GM12892 (cell line): Measurements from ENCODE around the gene CLCA2. TPM values are rescaled to one million over a fixed set of nuclear protein-coding genes. Genes with fewer than 3 reads are reported as not detected.

Source experiments
- DNase-seq: peaks from one replicate; pipeline ENCODE4 v3.0.0; 2011; ENCODE audit not compliant: insufficient read length
- FAIRE-seq: peaks from 2 replicates; lab custom pipeline; 2011; peaks lifted over from hg19 to GRCh38; lab: Jason Lieb, UNC
- POLR2A ChIP-seq: IDR thresholded peaks from 2 replicates; pipeline ENCODE4 v1.6.1; 2011; ENCODE audit warnings: low read depth, low read length, control low read depth
- POLR2AphosphoS5 ChIP-seq: IDR thresholded peaks from 2 replicates; pipeline ENCODE4 v1.6.1; 2011; ENCODE audit warnings: low read depth, low read length, control low read depth
- TAF1 ChIP-seq: IDR thresholded peaks from 2 replicates; pipeline ENCODE4 v1.6.1; 2011; ENCODE audit warnings: low read depth, mild to moderate bottlenecking, control low read depth, low read length, borderline replicate concordance
- polyA plus RNA-seq: library from polyadenylated mRNA; unstranded; fragments of >200 nt; gene quantifications from one replicate; pipeline ENCODE4 v1.2.1, GENCODE V29; 2012; ENCODE audit warnings: missing spikeins, inconsistent platforms; ENCODE audit not compliant: missing spikeins

The CLCA2 gene, protein sequence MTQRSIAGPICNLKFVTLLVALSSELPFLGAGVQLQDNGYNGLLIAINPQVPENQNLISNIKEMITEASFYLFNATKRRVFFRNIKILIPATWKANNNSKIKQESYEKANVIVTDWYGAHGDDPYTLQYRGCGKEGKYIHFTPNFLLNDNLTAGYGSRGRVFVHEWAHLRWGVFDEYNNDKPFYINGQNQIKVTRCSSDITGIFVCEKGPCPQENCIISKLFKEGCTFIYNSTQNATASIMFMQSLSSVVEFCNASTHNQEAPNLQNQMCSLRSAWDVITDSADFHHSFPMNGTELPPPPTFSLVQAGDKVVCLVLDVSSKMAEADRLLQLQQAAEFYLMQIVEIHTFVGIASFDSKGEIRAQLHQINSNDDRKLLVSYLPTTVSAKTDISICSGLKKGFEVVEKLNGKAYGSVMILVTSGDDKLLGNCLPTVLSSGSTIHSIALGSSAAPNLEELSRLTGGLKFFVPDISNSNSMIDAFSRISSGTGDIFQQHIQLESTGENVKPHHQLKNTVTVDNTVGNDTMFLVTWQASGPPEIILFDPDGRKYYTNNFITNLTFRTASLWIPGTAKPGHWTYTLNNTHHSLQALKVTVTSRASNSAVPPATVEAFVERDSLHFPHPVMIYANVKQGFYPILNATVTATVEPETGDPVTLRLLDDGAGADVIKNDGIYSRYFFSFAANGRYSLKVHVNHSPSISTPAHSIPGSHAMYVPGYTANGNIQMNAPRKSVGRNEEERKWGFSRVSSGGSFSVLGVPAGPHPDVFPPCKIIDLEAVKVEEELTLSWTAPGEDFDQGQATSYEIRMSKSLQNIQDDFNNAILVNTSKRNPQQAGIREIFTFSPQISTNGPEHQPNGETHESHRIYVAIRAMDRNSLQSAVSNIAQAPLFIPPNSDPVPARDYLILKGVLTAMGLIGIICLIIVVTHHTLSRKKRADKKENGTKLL
- not detected for polyA plus RNA-seq

DNA sequence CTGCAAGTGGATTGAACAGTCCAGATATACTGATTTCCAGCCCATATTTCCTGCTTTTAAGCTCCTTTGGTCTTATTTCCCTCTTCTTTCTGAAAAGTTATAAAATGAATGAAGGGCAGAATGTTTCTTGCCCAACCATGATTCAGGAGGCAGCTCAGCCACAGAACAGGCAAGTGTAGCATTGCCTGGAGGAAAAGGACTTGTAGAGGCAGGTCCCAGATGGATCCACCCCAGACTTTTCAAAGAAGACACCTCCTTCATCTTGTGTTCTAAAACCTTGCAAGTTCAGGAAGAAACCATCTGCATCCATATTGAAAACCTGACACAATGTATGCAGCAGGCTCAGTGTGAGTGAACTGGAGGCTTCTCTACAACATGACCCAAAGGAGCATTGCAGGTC, at the start of gene CLCA2:
TSS of gene CLCA2 (plus strand) at position 299 of the 400 bp plus-strand sequence. CDS start at position 376, 77 bp downstream.
- FAIRE-seq (no peak), DNase-seq (no peak)
- TF ChIP-seq TAF1 (no peak), POLR2A (no peak), POLR2AphosphoS5 (no peak)

DNA sequence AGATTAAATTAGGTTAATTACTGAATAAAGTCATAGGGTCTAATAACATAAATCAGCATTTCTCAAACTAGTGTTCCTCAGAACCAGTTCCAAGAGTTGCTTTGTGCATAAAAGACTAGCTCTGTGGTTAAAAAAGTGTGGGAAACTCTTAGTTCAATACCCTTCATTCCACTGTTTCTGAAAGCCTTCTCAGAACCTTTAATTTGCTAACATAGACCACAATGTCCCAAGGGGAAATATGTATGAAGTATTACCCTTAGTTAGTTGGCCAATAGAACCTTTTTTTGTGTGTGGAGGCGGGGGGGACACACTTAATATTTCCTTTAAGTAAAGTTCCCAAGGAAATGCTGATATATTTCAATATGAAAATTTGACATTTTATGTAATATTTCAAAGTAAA, 48.3 kb upstream of the CLCA2 start:
- DNase-seq (no peak), FAIRE-seq (no peak)
- TF ChIP-seq POLR2A (no peak), POLR2AphosphoS5 (no peak), TAF1 (no peak)

DNA sequence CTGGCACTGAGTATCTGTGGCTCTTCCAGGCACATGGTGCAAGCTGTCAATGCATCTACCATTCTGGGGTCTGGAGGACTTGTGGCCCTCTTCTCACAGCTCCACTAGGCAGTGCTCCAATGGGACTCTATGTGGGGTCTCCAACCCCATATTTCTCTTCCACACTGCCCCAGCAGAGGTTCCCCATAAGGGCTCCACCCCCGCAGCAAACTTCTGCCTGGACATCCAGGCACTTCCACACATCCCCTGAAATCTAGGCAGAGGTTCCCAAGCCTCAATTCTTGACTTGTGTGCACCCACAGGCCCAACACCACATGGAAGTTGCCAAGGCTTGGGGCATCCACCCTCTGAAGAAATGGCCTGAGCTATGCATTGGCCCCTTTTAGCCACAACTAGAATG, 46.6 kb upstream of the CLCA2 start:
- DNase-seq (no peak), FAIRE-seq (no peak)
- TF ChIP-seq POLR2A: no peak
- TF ChIP-seq TAF1: no peak
- no peak for TF ChIP-seq POLR2AphosphoS5

DNA sequence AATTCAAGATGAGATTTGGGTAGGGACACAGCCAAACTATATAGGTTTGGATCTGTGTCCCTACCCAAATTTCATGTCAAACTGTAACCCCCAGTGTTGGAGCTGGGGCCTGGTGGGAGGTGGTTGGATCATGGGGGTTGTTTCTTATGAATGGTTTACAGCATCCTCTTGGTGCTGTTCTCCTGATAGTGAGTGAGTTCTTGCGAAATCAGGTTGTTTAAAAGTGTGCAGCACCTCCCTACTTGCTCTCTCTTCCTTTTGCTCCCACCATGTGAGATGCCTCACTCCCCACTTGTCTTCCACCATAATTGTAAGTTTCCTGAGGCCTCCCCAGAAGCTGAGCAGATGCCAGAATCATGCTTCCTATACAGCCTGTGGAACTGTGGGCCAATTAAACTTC, 45.2 kb upstream of the CLCA2 start:
- TF ChIP-seq TAF1 (no peak), POLR2AphosphoS5 (no peak), POLR2A (no peak)
- FAIRE-seq (no peak), DNase-seq (no peak)

DNA sequence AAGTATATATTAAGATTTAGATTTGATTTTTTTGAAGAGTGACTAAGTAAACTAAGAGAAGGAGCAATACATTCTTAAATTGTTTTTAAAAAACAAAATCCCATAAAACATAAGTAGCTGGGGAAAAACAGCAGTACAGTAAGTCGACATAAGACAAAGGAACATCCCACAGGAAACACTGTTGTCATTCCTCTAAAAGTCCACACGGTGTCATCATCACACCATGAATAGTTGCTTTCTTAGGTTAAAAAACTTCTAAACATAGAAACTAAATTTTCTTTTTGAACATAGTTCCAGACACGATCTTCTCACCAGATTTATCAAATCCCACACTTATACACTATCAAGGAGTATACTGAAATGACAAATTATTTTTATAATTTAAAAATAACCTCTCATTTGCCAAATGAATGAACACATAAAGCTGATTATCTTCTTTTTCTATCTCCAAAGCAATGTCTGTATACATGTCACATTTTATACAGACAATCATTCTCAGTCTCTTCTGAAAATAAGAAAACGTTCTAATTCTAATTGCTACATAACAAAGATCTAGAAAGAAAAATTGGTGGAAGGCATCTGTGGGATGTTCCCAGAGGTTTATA, 43.6 kb upstream of the CLCA2 start:
- FAIRE-seq (no peak), DNase-seq (no peak)
- TF ChIP-seq POLR2AphosphoS5 (no peak), TAF1 (no peak), POLR2A (no peak)

DNA sequence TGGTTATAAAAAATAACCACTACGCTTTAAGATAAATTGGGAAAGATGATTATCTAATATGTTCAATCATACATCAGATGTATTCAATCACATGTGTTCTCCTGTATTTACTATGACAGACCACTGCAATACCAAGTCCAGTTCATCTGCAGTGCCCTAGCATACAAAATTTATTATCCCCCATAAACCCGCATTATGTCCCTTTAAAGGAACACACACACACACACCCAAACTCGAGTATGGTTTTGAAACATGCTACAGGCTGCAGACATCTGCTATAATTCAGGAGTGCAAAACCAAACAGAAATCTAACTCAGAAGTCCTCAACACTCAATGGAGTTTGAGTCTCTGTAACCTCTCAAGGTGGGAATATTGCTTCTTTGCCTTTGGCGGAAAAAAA, 42.7 kb upstream of the CLCA2 start:
- no peak for TF ChIP-seq POLR2A
- TF ChIP-seq POLR2AphosphoS5: no peak
- no peak for TF ChIP-seq TAF1

DNA sequence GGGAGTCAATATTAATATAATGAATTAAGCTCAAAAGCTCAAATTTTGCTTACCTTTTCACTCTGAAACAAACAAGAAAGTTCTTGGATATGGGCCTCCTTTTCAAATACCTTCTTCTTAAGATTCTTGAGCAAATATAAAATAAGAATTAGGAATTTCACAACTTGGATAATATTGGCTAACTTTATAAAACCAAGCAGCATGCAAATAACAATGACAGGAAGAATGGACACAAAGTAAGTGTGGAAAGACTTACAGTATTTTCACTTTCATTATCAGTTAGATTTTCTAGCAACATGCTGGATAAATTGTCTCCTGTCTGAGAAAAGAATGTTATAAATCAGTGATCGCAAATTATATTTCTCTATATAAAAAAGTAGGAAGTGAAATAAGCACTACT, 41.1 kb upstream of the CLCA2 start:
- peak; percentile 44 for FAIRE-seq
- no peak for DNase-seq
- TF ChIP-seq POLR2A (no peak), POLR2AphosphoS5 (no peak)

More for the DNA sequence above, 42.7 kb upstream of the CLCA2 start:
- FAIRE-seq: peak; percentile 57
- no peak for DNase-seq

DNA sequence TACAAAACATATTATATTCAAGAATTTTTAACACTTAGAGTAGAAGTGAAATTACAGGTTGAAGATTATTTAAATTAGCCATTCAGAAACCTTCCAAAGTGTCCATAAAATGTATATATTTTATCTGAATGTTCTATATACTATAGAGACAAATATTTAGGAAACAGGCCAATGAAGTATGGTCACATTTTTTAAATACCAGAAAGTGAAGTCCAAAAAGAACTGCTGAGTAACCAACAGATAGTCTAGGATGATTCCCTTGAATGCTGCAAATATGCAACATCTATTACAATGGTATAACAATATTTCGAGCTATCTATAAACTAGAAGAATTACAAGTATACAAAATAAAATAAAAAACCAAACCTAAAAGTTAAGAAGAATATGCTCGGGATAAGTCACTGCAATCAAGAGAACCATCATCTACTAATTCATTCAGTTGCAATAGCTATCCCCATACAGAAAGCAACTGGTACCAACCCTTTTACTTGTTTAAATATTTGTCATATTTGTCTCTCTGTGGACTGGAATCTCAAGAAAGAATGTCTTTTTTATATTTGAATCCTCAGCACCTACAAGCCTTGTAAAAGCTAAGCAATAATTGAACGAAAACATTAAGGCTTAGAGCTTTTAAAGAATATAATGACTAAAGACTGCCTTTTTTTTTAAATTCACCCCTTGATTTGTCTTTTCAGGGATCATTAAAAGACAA, 35.9 kb upstream of the CLCA2 start:
- DNase-seq (no peak), FAIRE-seq (no peak)
- TF ChIP-seq TAF1 (no peak), POLR2A (no peak)

DNA sequence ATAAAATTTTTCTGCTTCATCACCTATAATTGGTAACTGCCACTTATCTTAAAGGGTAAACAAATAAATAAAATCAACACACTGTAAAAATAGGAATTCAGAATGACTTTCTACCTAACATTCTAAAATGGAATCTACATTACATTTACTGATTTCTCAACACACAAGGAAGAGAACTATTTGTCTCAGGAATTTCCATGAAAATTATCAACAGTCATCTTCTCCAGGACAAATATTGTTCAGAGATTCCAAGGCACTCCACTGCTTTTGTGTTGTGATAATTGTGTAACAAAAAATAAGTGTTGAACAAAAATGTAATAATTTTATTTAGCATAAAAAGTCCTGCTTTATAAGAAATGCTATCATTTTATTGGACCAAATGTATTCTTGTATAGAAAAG, 35.2 kb upstream of the CLCA2 start:
- no peak for TF ChIP-seq TAF1
- FAIRE-seq (no peak), DNase-seq (no peak)

DNA sequence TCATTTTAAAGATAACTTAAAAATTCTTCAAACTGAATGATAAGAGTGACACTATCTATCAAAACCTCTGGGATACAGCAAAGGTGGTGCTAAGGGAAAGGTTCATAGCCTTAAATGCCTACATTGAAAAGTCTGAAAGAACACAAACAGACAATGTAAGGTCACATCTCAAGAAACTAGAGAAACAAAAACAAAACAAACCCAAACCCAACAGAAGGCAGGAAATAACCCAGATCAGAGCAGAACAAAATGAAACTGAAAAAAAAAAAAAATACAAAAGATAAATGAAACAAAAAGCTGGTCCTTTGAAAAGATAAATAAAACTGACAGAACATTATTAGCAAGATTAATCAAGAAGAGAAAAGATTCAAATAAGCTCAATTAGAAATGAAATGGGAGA, 34.7 kb upstream of the CLCA2 start:
- DNase-seq (no peak), FAIRE-seq (peak; percentile 86)
- no peak for TF ChIP-seq POLR2A
- TF ChIP-seq TAF1: no peak

DNA sequence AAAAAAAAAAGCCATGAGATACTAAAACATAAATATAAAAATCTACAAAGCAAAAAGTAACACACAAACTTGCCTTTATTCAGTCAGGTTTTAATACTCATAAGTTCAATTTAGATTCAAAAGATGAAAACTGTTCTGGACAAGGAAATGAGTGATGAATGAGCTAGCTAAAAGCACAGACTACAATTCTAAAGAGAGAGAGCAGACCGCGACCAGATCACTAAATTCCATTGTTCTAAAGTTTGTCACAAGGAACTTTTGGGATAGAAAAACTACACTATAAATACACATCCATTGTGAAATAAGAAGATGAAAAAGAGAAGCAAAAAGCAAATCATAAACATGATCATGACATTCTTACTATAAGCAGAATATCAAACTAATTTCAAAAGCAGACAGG, 29.6 kb upstream of the CLCA2 start:
- TF ChIP-seq TAF1 (no peak), POLR2AphosphoS5 (no peak), POLR2A (no peak)
- no peak for FAIRE-seq
- no peak for DNase-seq
